ENCODE measurements around the gene MESP1. TPM values are rescaled to one million over a fixed set of nuclear protein-coding genes. Genes with fewer than 3 reads are reported as not detected.

Gene MESP1
- total and polyA plus RNA-seq, 2 of the 13 experiments (the other 11 are each of a cell fraction or from before 2014, with no cell fraction given): not detected

GRCh38 chr15:89750560-89751542 is at the start of gene MESP1 (continued):
- TF ChIP-seq ASH2L (IDR thresholded peaks at IDR 0.05; ENCODE audit: insufficient read length, low read depth, low read length) (peak; percentile 51), ZNF530 (CRISPR knock-in tag; IDR thresholded peaks at IDR 0.05; ENCODE audit: low read depth) (no peak), ZNF883 (CRISPR knock-in tag; IDR thresholded peaks at IDR 0.05; ENCODE audit: not compliant biosample characterization) (peak; percentile 72), POGZ (CRISPR knock-in tag; IDR thresholded peaks at IDR 0.05) (0 out of 2 replicates have a peak, but pooled peaks have one; percentile 22), DRAP1 (CRISPR knock-in tag; IDR thresholded peaks at IDR 0.05) (peak; percentile 30; the same call in 1 of the 2 replicates), CHD2 (IDR thresholded peaks at IDR 0.05; ENCODE audit: low read depth, low read length) (no peak), BRCA1 (CRISPR knock-in tag; IDR thresholded peaks at IDR 0.05) (0 out of 2 replicates have a peak, but pooled peaks have one; percentile 58), UBTF (CRISPR knock-in tag; IDR thresholded peaks at IDR 0.05) (peak; percentile 82), ZBTB44 (CRISPR knock-in tag; IDR thresholded peaks at IDR 0.05) (no peak), MTERF4 (CRISPR knock-in tag; IDR thresholded peaks at IDR 0.05) (peak; percentile 78), ZNF263 (CRISPR knock-in tag; IDR thresholded peaks at IDR 0.05) (peak; percentile 66), ZNF564 (CRISPR knock-in tag; IDR thresholded peaks at IDR 0.05) (0 out of 2 replicates have a peak, but pooled peaks have one; percentile 69), HOMEZ (CRISPR knock-in tag; IDR thresholded peaks at IDR 0.05; ENCODE audit: low read depth) (peak; percentile 46; the same call in 1 of the 2 replicates), MEIS1 (CRISPR knock-in tag; IDR thresholded peaks at IDR 0.05; ENCODE audit: borderline replicate concordance) (0 out of 2 replicates have a peak, but pooled peaks have one; percentile 29), ZSCAN25 (CRISPR knock-in tag; IDR thresholded peaks at IDR 0.05) (peak; percentile 62), ZNF790 (CRISPR knock-in tag; IDR thresholded peaks at IDR 0.05; ENCODE audit: borderline replicate concordance) (peak; percentile 95; the same call in 1 of the 2 replicates), ZBTB2 (CRISPR knock-in tag; IDR thresholded peaks at IDR 0.05; ENCODE audit: low read depth) (0 out of 2 replicates have a peak, but pooled peaks have one; percentile 41), ZNF83 (CRISPR knock-in tag; IDR thresholded peaks at IDR 0.05; ENCODE audit: borderline replicate concordance) (0 out of 2 replicates have a peak, but pooled peaks have one; percentile 87)

Measured in HepG2 (cell line).